ENCODE data around the gene BAIAP3. TPM values are rescaled to one million over a fixed set of nuclear protein-coding genes. Genes with fewer than 3 reads are reported as not detected.

BAIAP3 gene
- total and polyA plus RNA-seq, 2 of the 4 experiments (the other 2 are of a cell fraction) = 0.36 to 0.65 TPM

DNA sequence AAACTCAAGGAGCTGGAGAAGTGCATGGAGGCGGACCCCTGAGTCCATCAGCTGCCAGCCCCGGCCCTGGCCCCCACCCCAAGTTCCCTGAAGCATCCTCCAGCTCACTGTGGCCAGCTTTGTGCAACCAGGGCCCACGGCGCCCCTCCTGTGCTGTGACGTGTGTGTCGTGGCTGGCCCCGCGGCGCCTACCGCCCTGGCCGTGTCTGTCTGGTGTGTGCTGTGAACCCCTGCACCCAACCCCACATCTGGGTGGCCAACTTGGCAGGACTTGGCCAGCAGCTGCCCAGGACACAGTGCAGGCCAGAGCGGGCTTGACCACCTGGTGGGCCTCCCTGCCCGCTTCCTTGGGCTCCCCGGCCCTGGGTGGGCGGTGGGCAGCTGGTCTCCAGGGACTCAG lies 15.0 kb downstream of the BAIAP3 start:
- H3K79me1 ChIP-seq (ENCODE audit: low read depth in 1 of 2, low read length in 2 of 2) = peaks cover 18 to 39% of the 10 kb centered on the region in 2 experiments
- no peak overlapping the region for H2BK20ac ChIP-seq (ENCODE audit: low read depth, low read length)
- H3K14ac ChIP-seq (replicated peaks; ENCODE audit: low read depth, low read length) = no peak overlapping the region
- no peak overlapping the region for H3K27ac ChIP-seq (ENCODE audit: insufficient read depth, low read length)
- no peak overlapping the region for H2AK9ac ChIP-seq (replicated peaks; ENCODE audit: low read depth, low read length, poor library complexity)
- no peak overlapping the region for H4K5ac ChIP-seq (ENCODE audit: low read depth, low read length)
- H2BK5ac ChIP-seq (ENCODE audit: low read depth, low read length, poor library complexity, severe bottlenecking) = no peak overlapping the region
- CTCF ChIA-PET = no interaction called here
- H3K27me3 ChIP-seq (ENCODE audit: control insufficient read depth, insufficient read depth, low read length) = no peaks in the 10 kb centered on the region
- H3K9ac ChIP-seq (ENCODE audit: low read depth, low read length) = no peak overlapping the region
- no peak overlapping the region for H2BK15ac ChIP-seq (ENCODE audit: low read depth, low read length)
- no peak overlapping the region for H3K4me2 ChIP-seq (ENCODE audit: low read depth, low read length)
- no peak overlapping the region for H3K4ac ChIP-seq (ENCODE audit: low read depth, low read length)
- H2BK120ac ChIP-seq (ENCODE audit: low read depth, low read length) = no peak overlapping the region
- H3K56ac ChIP-seq (ENCODE audit: extremely low read depth, insufficient read depth, low read length) = no peak overlapping the region
- no peak for DNase-seq
- H3K23ac ChIP-seq (ENCODE audit: low read depth, low read length) = no peak overlapping the region
- H3K4me3 ChIP-seq (ENCODE audit: insufficient read depth, low read depth, low read length) = no peak overlapping the region
- H3K36me3 ChIP-seq (ENCODE audit: control insufficient read depth, insufficient read depth, low read length) = peaks cover 25% of the 10 kb centered on the region
- no peak overlapping the region for H3K18ac ChIP-seq (ENCODE audit: low read depth, low read length)
- H4K20me1 ChIP-seq (ENCODE audit: insufficient read depth, low read length) = peaks cover 4% of the 10 kb centered on the region; the same call in 1 of the 2 replicates
- peaks cover 9% of the 10 kb centered on the region for H3K4me1 ChIP-seq (ENCODE audit: control insufficient read depth, insufficient read depth, low read length)
- intact Hi-C loops (cut with micrococcal nuclease) (no loop called here), in situ Hi-C loops (cut with MboI; ENCODE audit: low sequenced_read_pairs) (no loop called here), dilution Hi-C loops (cut with HindIII; ENCODE audit: low sequenced_read_pairs, unreplicated experiment) (no loop called here)
- H2AFZ ChIP-seq (replicated peaks; ENCODE audit: low read length, poor library complexity) = no peak overlapping the region
- H4K8ac ChIP-seq (ENCODE audit: low read depth in 2 of 2, low read length in 2 of 2) = no peak overlapping the region
- no peaks in the 10 kb centered on the region for H3K9me3 ChIP-seq (ENCODE audit: control insufficient read depth, insufficient read depth, low read length)
- 95% methylated on average over 7 of the region's 15 CpGs; no CpG with 5 or more reads in 1 of the 2 experiments for WGBS, 2 experiments (ENCODE audit: extremely low coverage in 2 of 2, insufficient read length in 1 of 2)
- no peak overlapping the region for H4K91ac ChIP-seq (ENCODE audit: insufficient read depth, low read depth, low read length)
- POLR2A ChIA-PET (ENCODE audit: unreplicated experiment) = no interaction called here
- no peak for ATAC-seq (ENCODE audit: low read depth)
- H2AK5ac ChIP-seq (ENCODE audit: low read depth, low read length) = no peak overlapping the region
- H3K9me1 ChIP-seq (ENCODE audit: insufficient read depth, low read length) = no peaks in the 10 kb centered on the region
- no TSS peak for BruUV-seq (replicated peaks)
- TF ChIP-seq MXI1 (IDR thresholded peaks at IDR 0.05; ENCODE audit: borderline replicate concordance, low read depth, low read length) (no peak), RFX5 (IDR thresholded peaks at IDR 0.05; ENCODE audit: low read depth, low read length) (no peak), MAZ (IDR thresholded peaks at IDR 0.05; ENCODE audit: borderline replicate concordance, low read depth, low read length) (no peak), MAFK (IDR thresholded peaks at IDR 0.05; ENCODE audit: low read depth, low read length) (no peak)
- TF ChIP-seq, protein P1, sequence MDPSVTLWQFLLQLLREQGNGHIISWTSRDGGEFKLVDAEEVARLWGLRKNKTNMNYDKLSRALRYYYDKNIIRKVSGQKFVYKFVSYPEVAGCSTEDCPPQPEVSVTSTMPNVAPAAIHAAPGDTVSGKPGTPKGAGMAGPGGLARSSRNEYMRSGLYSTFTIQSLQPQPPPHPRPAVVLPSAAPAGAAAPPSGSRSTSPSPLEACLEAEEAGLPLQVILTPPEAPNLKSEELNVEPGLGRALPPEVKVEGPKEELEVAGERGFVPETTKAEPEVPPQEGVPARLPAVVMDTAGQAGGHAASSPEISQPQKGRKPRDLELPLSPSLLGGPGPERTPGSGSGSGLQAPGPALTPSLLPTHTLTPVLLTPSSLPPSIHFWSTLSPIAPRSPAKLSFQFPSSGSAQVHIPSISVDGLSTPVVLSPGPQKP (IDR thresholded peaks at IDR 0.05; ENCODE audit: borderline replicate concordance, low read depth, low read length) = no peak
- TF ChIP-seq, protein P2, sequence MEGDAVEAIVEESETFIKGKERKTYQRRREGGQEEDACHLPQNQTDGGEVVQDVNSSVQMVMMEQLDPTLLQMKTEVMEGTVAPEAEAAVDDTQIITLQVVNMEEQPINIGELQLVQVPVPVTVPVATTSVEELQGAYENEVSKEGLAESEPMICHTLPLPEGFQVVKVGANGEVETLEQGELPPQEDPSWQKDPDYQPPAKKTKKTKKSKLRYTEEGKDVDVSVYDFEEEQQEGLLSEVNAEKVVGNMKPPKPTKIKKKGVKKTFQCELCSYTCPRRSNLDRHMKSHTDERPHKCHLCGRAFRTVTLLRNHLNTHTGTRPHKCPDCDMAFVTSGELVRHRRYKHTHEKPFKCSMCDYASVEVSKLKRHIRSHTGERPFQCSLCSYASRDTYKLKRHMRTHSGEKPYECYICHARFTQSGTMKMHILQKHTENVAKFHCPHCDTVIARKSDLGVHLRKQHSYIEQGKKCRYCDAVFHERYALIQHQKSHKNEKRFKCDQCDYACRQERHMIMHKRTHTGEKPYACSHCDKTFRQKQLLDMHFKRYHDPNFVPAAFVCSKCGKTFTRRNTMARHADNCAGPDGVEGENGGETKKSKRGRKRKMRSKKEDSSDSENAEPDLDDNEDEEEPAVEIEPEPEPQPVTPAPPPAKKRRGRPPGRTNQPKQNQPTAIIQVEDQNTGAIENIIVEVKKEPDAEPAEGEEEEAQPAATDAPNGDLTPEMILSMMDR (conservative IDR thresholded peaks at IDR 0.05; ENCODE audit: low read depth, low read length) = no peak

All from IMR-90 (cell line).